HCT116 (cell line): ENCODE results near the gene PATE3. TPM values are rescaled to one million over a fixed set of nuclear protein-coding genes. Genes with fewer than 3 reads are reported as not detected.

Source experiments
- ATAC-seq: fragments of 200-7000 bp; cut with Tn5 transposase; 2 replicates; pipeline ENCODE4 v1.9.1; 2020; ENCODE audit warnings: mild to moderate bottlenecking, moderate library complexity
- BruUV-seq: library from RNA; stranded (reverse); fragments of 400-500 nt; replicated peaks from 2 replicates; lab custom pipeline; 2021; lab: Mats Ljungman, UMichigan
- CTCF ChIA-PET: fragments of 300-600 bp; sonication (Branson Sonifier 250); formaldehyde crosslinking; loops from one replicate; lab custom pipeline; 2021; ENCODE audit warnings: antibody characterized with exemption; lab: Charles Lee
- POLR2A ChIA-PET: fragments of 300-600, 350-600 bp; sonication (Branson Sonifier 250); formaldehyde crosslinking; loops from one replicate; lab custom pipeline; 2021; ENCODE audit warnings: antibody characterized with exemption; lab: Charles Lee
- RAD21 ChIA-PET, 2 experiments: fragments of 300-600 bp; sonication (Branson Sonifier 250); formaldehyde crosslinking; loops; one replicate each; lab custom pipeline; 2023; ENCODE audit warnings: low total read pairs in 2 of 2; ENCODE audit not compliant: uncharacterized antibody in 2 of 2, unreplicated experiment in 2 of 2, low non-redundant PET in 1 of 2; lab: Charles Lee
- DNase-seq: peaks from one replicate; pipeline ENCODE4 v3.0.0-alpha.2; 2010; ENCODE audit warnings: low read depth, low spot score
- H2AFZ ChIP-seq: fragments of 200-600 bp; shearing (Covaris generic), sonication (generic); 2 replicates; pipeline ENCODE4 v1.6.1; 2017; ENCODE audit warnings: low read depth, mixed run types, mixed read lengths, antibody characterized with exemption, low read length; ENCODE audit not compliant: poor library complexity, severe bottlenecking
- H3K27ac ChIP-seq: 2 replicates; pipeline ENCODE4 v1.5.1; 2012; ENCODE audit warnings: low read depth, low read length
- H3K27me3 ChIP-seq: fragments of 200-600 bp; sonication (generic); 2 replicates; pipeline ENCODE4 v1.6.1; 2016; ENCODE audit warnings: mixed run types, low read length, mixed read lengths; ENCODE audit not compliant: insufficient read depth
- H3K36me3 ChIP-seq, 2 experiments: fragments of 200-500 bp in 1 of 2; fragments of 200-600 bp in 1 of 2; sonication (Bioruptor generic) in 1 of 2; sonication (generic) in 1 of 2; 2 replicates each; pipeline versions ENCODE4 v1.5.1 to v1.6.1; 2014 to 2016; ENCODE audit warnings: low read length in 2 of 2, inconsistent platforms in 1 of 2, mixed read lengths in 1 of 2, mixed run types in 1 of 2; ENCODE audit not compliant: insufficient read depth in 2 of 2, control insufficient read depth in 1 of 2
- H3K4me1 ChIP-seq, 2 experiments: fragments of 200-600 bp in 1 of 2; sonication (generic) in 1 of 2; 2 replicates each; pipeline versions ENCODE4 v1.5.1 to v1.6.1; 2012 to 2017; ENCODE audit warnings: low read length in 2 of 2, inconsistent platforms in 1 of 2, mild to moderate bottlenecking in 1 of 2, mixed read lengths in 1 of 2, mixed run types in 1 of 2, moderate library complexity in 1 of 2; ENCODE audit not compliant: insufficient read depth in 2 of 2, control insufficient read depth in 1 of 2
- H3K4me2 ChIP-seq: fragments of 200-600 bp; sonication (generic); 2 replicates; pipeline ENCODE4 v1.6.1; 2017; ENCODE audit warnings: mixed run types, low read length, mixed read lengths
- H3K4me3 ChIP-seq, 2 experiments: fragments of 200-600 bp in 1 of 2; sonication (generic) in 1 of 2; replicated peaks in 1 of 2; 2 replicates each; pipeline ENCODE4 v1.5.1; 2011 to 2016; ENCODE audit warnings: low read length in 2 of 2, control low read depth in 1 of 2, low read depth in 1 of 2, mild to moderate bottlenecking in 1 of 2, mixed read lengths in 1 of 2, mixed run types in 1 of 2
- H3K79me2 ChIP-seq: fragments of 200-600 bp; sonication (generic); 2 replicates; pipeline ENCODE4 v1.6.1; 2017; ENCODE audit warnings: mild to moderate bottlenecking, mixed run types, low read length, moderate library complexity, mixed read lengths; ENCODE audit not compliant: insufficient read depth
- H3K9ac ChIP-seq: fragments of 200-600 bp; sonication (generic); 2 replicates; pipeline ENCODE4 v1.6.1; 2016; ENCODE audit warnings: low read length, mixed read lengths
- H3K9me2 ChIP-seq: fragments of 200-600 bp; sonication (generic), shearing (Covaris generic); 2 replicates; pipeline ENCODE4 v1.6.1; 2017; ENCODE audit warnings: mixed run types, mild to moderate bottlenecking, moderate library complexity; ENCODE audit not compliant: insufficient read depth
- H3K9me3 ChIP-seq, 2 experiments: fragments of 200-500 bp in 1 of 2; fragments of 200-600 bp in 1 of 2; sonication (Bioruptor generic) in 1 of 2; sonication (generic) in 1 of 2; 2 replicates each; pipeline ENCODE4 v1.6.1; 2014 to 2017; ENCODE audit warnings: low read length in 2 of 2, mixed read lengths in 2 of 2, inconsistent platforms in 1 of 2, low read depth in 1 of 2, mild to moderate bottlenecking in 1 of 2, mixed run types in 1 of 2, moderate library complexity in 1 of 2; ENCODE audit not compliant: control insufficient read depth in 1 of 2, insufficient read depth in 1 of 2
- H4K20me1 ChIP-seq: fragments of 200-600 bp; sonication (generic), shearing (Covaris generic); 2 replicates; pipeline ENCODE4 v1.6.1; 2017; ENCODE audit warnings: mixed run types, mild to moderate bottlenecking, moderate library complexity; ENCODE audit not compliant: insufficient read depth
- ATF3 ChIP-seq: IDR thresholded peaks from 2 replicates; pipeline ENCODE4 v1.6.1; 2012
- CBX3 ChIP-seq: IDR thresholded peaks from 2 replicates; pipeline ENCODE4 v1.6.1; 2012; ENCODE audit warnings: low read depth
- CEBPB ChIP-seq: IDR thresholded peaks from 2 replicates; pipeline ENCODE4 v1.6.1; 2012; ENCODE audit warnings: low read depth
- CTCF ChIP-seq, 3 experiments: fragments of 200-600 bp in 1 of 3; sonication (generic) in 1 of 3; IDR thresholded peaks in 2 of 3; conservative IDR thresholded peaks in 1 of 3; 2 replicates each; pipeline ENCODE4 v1.5.1; 2012 to 2017; ENCODE audit warnings: low read depth in 2 of 3, low read length in 2 of 3, antibody characterized with exemption in 1 of 3, borderline replicate concordance in 1 of 3, control low read depth in 1 of 3, mild to moderate bottlenecking in 1 of 3, mixed read lengths in 1 of 3, mixed run types in 1 of 3, moderate library complexity in 1 of 3; ENCODE audit not compliant: insufficient read depth in 1 of 3
- EGR1 ChIP-seq: IDR thresholded peaks from 2 replicates; pipeline ENCODE4 v1.6.1; 2012; ENCODE audit warnings: low read depth
- ELF1 ChIP-seq: IDR thresholded peaks from 2 replicates; pipeline ENCODE4 v1.6.1; 2012; ENCODE audit warnings: low read depth, borderline replicate concordance
- EZH2 ChIP-seq: fragments of 200-600 bp; sonication (generic); IDR thresholded peaks from 2 replicates; pipeline ENCODE4 v1.6.1; 2017; ENCODE audit warnings: antibody characterized with exemption, mixed run types
- FOSL1 ChIP-seq: IDR thresholded peaks from 2 replicates; pipeline ENCODE4 v1.6.1; 2012; ENCODE audit warnings: low read depth
- JUND ChIP-seq: IDR thresholded peaks from 2 replicates; pipeline ENCODE4 v1.6.1; 2012
- RAD21 ChIP-seq: IDR thresholded peaks from 2 replicates; pipeline ENCODE4 v1.6.1; 2012; ENCODE audit warnings: low read depth, mild to moderate bottlenecking
- SIN3A ChIP-seq: IDR thresholded peaks from 2 replicates; pipeline ENCODE4 v1.6.1; 2012; ENCODE audit warnings: low read depth
- SP1 ChIP-seq: IDR thresholded peaks from 2 replicates; pipeline ENCODE4 v1.6.1; 2012; ENCODE audit warnings: low read depth
- SRF ChIP-seq: IDR thresholded peaks from 2 replicates; pipeline ENCODE4 v1.6.1; 2012; ENCODE audit warnings: low read depth
- TCF7L2 ChIP-seq: IDR thresholded peaks from 2 replicates; pipeline ENCODE4 v1.7.0; 2011; ENCODE audit warnings: borderline replicate concordance, inconsistent platforms; ENCODE audit not compliant: insufficient read depth, insufficient read length; ENCODE audit errors: extremely low read depth
- YY1 ChIP-seq: IDR thresholded peaks from 2 replicates; pipeline ENCODE4 v1.6.1; 2011; ENCODE audit warnings: low read length, low read depth, moderate library complexity, mild to moderate bottlenecking; ENCODE audit not compliant: insufficient replicate concordance; ENCODE audit errors: extremely low read depth
- ZBTB33 ChIP-seq: IDR thresholded peaks from 2 replicates; pipeline ENCODE4 v1.6.1; 2011; ENCODE audit warnings: mild to moderate bottlenecking, low read length, moderate library complexity; ENCODE audit not compliant: insufficient replicate concordance; ENCODE audit errors: extremely low read depth
- ZFX ChIP-seq: fragments of 450-650 bp; IDR thresholded peaks from 2 replicates; pipeline ENCODE4 v1.6.1; 2017
- ZNF274 ChIP-seq: fragments of 200-500 bp; sonication (Bioruptor generic); IDR thresholded peaks from 2 replicates; pipeline ENCODE4 v1.6.1; 2014; ENCODE audit warnings: mild to moderate bottlenecking, low read depth, low read length, inconsistent platforms
- intact Hi-C: fragments of 100-400 bp; cut with micrococcal nuclease; formaldehyde crosslinking; loops from 2 replicates; pipeline ENCODE4 v1.10.0; 2022
- total RNA-seq: library from RNA; stranded (reverse); gene quantifications from one replicate; pipeline ENCODE4 v1.2.1, GENCODE V29; 2021; ENCODE audit not compliant: unreplicated experiment

Gene PATE3
- total RNA-seq, 1 experiment from 2014 or later: not detected

- TF ChIP-seq CTCF (IDR thresholded peaks at IDR 0.05 in 2 of 3, conservative IDR thresholded peaks at IDR 0.05 in 1 of 3; ENCODE audit: borderline replicate concordance in 1 of 3, insufficient read depth in 1 of 3, low read depth in 2 of 3, low read length in 2 of 3) (no peak), FOSL1 (no peak), ZFX (no peak)
These were observed 2.9 kb downstream of the PATE3 start (continued) for GRCh38 chr11:125790825-125791224.

- Histone ChIP-seq H3K27ac (no peak overlapping the region), H3K27me3 (no peaks in the 10 kb centered on the region)
- TF ChIP-seq SRF: no peak
- TF ChIP-seq EZH2: no peak
- no peak for TF ChIP-seq JUND
- no peak for TF ChIP-seq CBX3
- TF ChIP-seq ATF3: no peak
- TF ChIP-seq TCF7L2: no peak
- TF ChIP-seq ZBTB33: no peak
- TF ChIP-seq CEBPB: no peak
- no peak for TF ChIP-seq SIN3A
- TF ChIP-seq ZFX: no peak
- TF ChIP-seq YY1: no peak
- no peak for TF ChIP-seq ELF1
- TF ChIP-seq SP1: no peak
- no peak for TF ChIP-seq EGR1
- no peak for TF ChIP-seq CTCF (IDR thresholded peaks at IDR 0.05 in 2 of 3, conservative IDR thresholded peaks at IDR 0.05 in 1 of 3; ENCODE audit: borderline replicate concordance in 1 of 3, insufficient read depth in 1 of 3, low read depth in 2 of 3, low read length in 2 of 3)
- TF ChIP-seq RAD21: no peak
- no peak for TF ChIP-seq ZNF274
- TF ChIP-seq, all 23 proteins: peak for 0
- H3K36me3 ChIP-seq: no peaks in the 10 kb centered on the region
- H3K4me3 ChIP-seq: no peak overlapping the region
- no TSS peak for BruUV-seq
- no peaks in the 10 kb centered on the region for H4K20me1 ChIP-seq
- no peaks in the 10 kb centered on the region for H3K9me2 ChIP-seq
- peaks cover 0 to 3% of the 10 kb centered on the region in 2 experiments; a peak in 2 of 4 replicates for H3K9me3 ChIP-seq
- ChIA-PET RAD21 (no interaction called here), POLR2A (no interaction called here), CTCF (no interaction called here)
- no peak for DNase-seq
- H3K4me1 ChIP-seq: no peaks in the 10 kb centered on the region
- intact Hi-C loops: no loop called here
- no peaks in the 10 kb centered on the region for H3K79me2 ChIP-seq
- H3K4me2 ChIP-seq: no peak overlapping the region
- H2AFZ ChIP-seq: no peak overlapping the region
- no peak overlapping the region for H3K9ac ChIP-seq
- ATAC-seq: no peak
These were observed 9.7 kb downstream of the PATE3 start for GRCh38 chr11:125797641-125798040.
